ENCODE results near the gene OR51A4. TPM values are rescaled to one million over a fixed set of nuclear protein-coding genes. Genes with fewer than 3 reads are reported as not detected.
"Not testable (repeated sequence)": the region's sequence is repeated elsewhere in the genome, so short reads cannot be mapped to it uniquely, and the experiment has no call there.

Gene OR51A4
- not detected for total RNA-seq
- long read RNA-seq, result 0 reads

- DNase-seq (no peak), ATAC-seq (ENCODE audit: poor library complexity) (no peak)
- intact Hi-C loops (cut with DNase I), result no loop called here
Measured at GRCh38 chr11:4947505-4947904, at the start of gene OR51A4. OR51A4 (minus strand) TSS chr11:4947605; CDS start chr11:4947100, 505 bp downstream.

GRCh38 chr11:4994551-4994950 is 47.1 kb upstream of the OR51A4 start, which contains the start of gene OR51L1:
OR51L1 (plus strand) TSS chr11:4994851; CDS start chr11:4998983, 4,132 bp downstream.
- ATAC-seq (ENCODE audit: poor library complexity), result no peak
- intact Hi-C loops (cut with DNase I), result no loop called here
- DNase-seq, result no peak

GRCh38 chr11:4991060-4991459 is 43.7 kb upstream of the OR51A4 start:
- intact Hi-C loops (cut with DNase I), result no loop called here
- ATAC-seq (ENCODE audit: poor library complexity), result no peak
- no peak for DNase-seq

GRCh38 chr11:4983841-4984240 is 36.4 kb upstream of the OR51A4 start:
- intact Hi-C loops (cut with DNase I), result no loop called here
- ATAC-seq (ENCODE audit: poor library complexity), result no peak

GRCh38 chr11:4982678-4983077 is 35.3 kb upstream of the OR51A4 start:
- DNase-seq, result no peak
- ATAC-seq (ENCODE audit: poor library complexity), result no peak
- intact Hi-C loops (cut with DNase I), result no loop called here

More at GRCh38 chr11:4983841-4984240, 36.4 kb upstream of the OR51A4 start:
- no peak for DNase-seq

GRCh38 chr11:4979036-4979435 is 31.6 kb upstream of the OR51A4 start:
- intact Hi-C loops (cut with DNase I), result no loop called here
- ATAC-seq (ENCODE audit: poor library complexity) (no peak), DNase-seq (no peak)

- intact Hi-C loops (cut with DNase I), result no loop called here
- DNase-seq, result no peak
- no peak for ATAC-seq (ENCODE audit: poor library complexity)
Measured at GRCh38 chr11:4975436-4975835, 28.0 kb upstream of the OR51A4 start.

- intact Hi-C loops (cut with DNase I), result no loop called here
- no peak for DNase-seq
- no peak for ATAC-seq (ENCODE audit: poor library complexity)
Measured at GRCh38 chr11:4962816-4963215, 15.4 kb upstream of the OR51A4 start.

- no peak for DNase-seq
- ATAC-seq (ENCODE audit: poor library complexity), result no peak
- intact Hi-C loops (cut with DNase I), result no loop called here
Measured at GRCh38 chr11:4960877-4961276, 13.5 kb upstream of the OR51A4 start.

- intact Hi-C loops (cut with DNase I), result no loop called here
- DNase-seq, result no peak
- ATAC-seq (ENCODE audit: poor library complexity), result no peak
Measured at GRCh38 chr11:4957396-4957795, 10.0 kb upstream of the OR51A4 start.

- DNase-seq; ATAC-seq (ENCODE audit: poor library complexity); intact Hi-C loops (cut with DNase I): not testable (repeated sequence)
Measured at GRCh38 chr11:4955613-4956012, 8.2 kb upstream of the OR51A4 start, which contains the start of gene OR51A2. OR51A2 (minus strand) TSS chr11:4955713; CDS start chr11:4955713, 0 bp downstream.

GRCh38 chr11:4936745-4937144 is 10.7 kb downstream of the OR51A4 start:
- ATAC-seq (ENCODE audit: poor library complexity), result no peak
- intact Hi-C loops (cut with DNase I), result no loop called here
- no peak for DNase-seq

- ATAC-seq (ENCODE audit: poor library complexity), result no peak
Measured at GRCh38 chr11:4932751-4933150, 14.7 kb downstream of the OR51A4 start.

GRCh38 chr11:4926608-4927007 is 20.8 kb downstream of the OR51A4 start:
- DNase-seq, result no peak
- ATAC-seq (ENCODE audit: poor library complexity), result no peak
- intact Hi-C loops (cut with DNase I), result no loop called here

More at GRCh38 chr11:4932751-4933150, 14.7 kb downstream of the OR51A4 start:
- no peak for DNase-seq
- intact Hi-C loops (cut with DNase I), result no loop called here

- intact Hi-C loops (cut with DNase I), result no loop called here
- ATAC-seq (ENCODE audit: poor library complexity) (no peak), DNase-seq (no peak)
Measured at GRCh38 chr11:4924239-4924638, 23.2 kb downstream of the OR51A4 start, which contains the start of gene OR51G1. OR51G1 (minus strand) TSS chr11:4924339; CDS start chr11:4924339, 0 bp downstream.

GRCh38 chr11:4922304-4922703 is 25.1 kb downstream of the OR51A4 start:
- intact Hi-C loops (cut with DNase I), result no loop called here
- DNase-seq (no peak), ATAC-seq (ENCODE audit: poor library complexity) (no peak)

- ATAC-seq (ENCODE audit: poor library complexity) (no peak), DNase-seq (no peak)
- intact Hi-C loops (cut with DNase I), result no loop called here
Measured at GRCh38 chr11:4921796-4922195, 25.6 kb downstream of the OR51A4 start.

GRCh38 chr11:4919250-4919649 is 28.2 kb downstream of the OR51A4 start, which contains the start of gene OR51G2:
OR51G2 (minus strand) TSS chr11:4919350; CDS start chr11:4915663, 3,687 bp downstream.
- ATAC-seq (ENCODE audit: poor library complexity) (no peak), DNase-seq (no peak)
- intact Hi-C loops (cut with DNase I), result no loop called here

GRCh38 chr11:4916581-4916980 is 30.8 kb downstream of the OR51A4 start:
- DNase-seq, result no peak
- no peak for ATAC-seq (ENCODE audit: poor library complexity)
- intact Hi-C loops (cut with DNase I), result no loop called here

- ATAC-seq (ENCODE audit: poor library complexity) (no peak), DNase-seq (no peak)
- intact Hi-C loops (cut with DNase I), result no loop called here
Measured at GRCh38 chr11:4903484-4903883, 43.9 kb downstream of the OR51A4 start, which contains the start of gene OR51A7. OR51A7 (plus strand) TSS chr11:4903783; CDS start chr11:4907370, 3,587 bp downstream.
